Body of pancreas (tissue), 4 donors: ENCODE measurements around the gene PARP8. TPM values are rescaled to one million over a fixed set of nuclear protein-coding genes. Genes with fewer than 3 reads are reported as not detected.

Experiments used
- ATAC-seq: fragments of 150-250 bp; one replicate; pipeline ENCODE4 v1.9.1; 2016
- DNase-seq, 4 donors: peaks; one replicate each; pipeline ENCODE4 v3.0.0-alpha.2; 2019
- H3K27ac ChIP-seq, 4 donors: fragments of 200-600 bp; sonication (generic); 1 replicate in 3 of 4; 2 replicates in 1 of 4; pipeline versions ENCODE4 v1.5.1 to v1.6.1; 2016 to 2019; ENCODE audit warnings: mild to moderate bottlenecking in 1 of 4, mixed read lengths in 1 of 4, moderate library complexity in 1 of 4
- H3K27me3 ChIP-seq, 2 donors: fragments of 200-600 bp; sonication (generic); one replicate each; pipeline ENCODE4 v1.6.0; 2016; ENCODE audit warnings: mild to moderate bottlenecking in 1 of 2
- H3K36me3 ChIP-seq, 2 donors: fragments of 200-600 bp; sonication (generic); replicated peaks in 1 of 2; 2 replicates each; pipeline ENCODE4 v1.5.1; 2016; ENCODE audit warnings: low read depth in 2 of 2; ENCODE audit not compliant: insufficient read depth in 1 of 2
- H3K4me1 ChIP-seq: fragments of 200-600 bp; sonication (generic); one replicate; pipeline ENCODE4 v1.6.0; 2016
- H3K4me3 ChIP-seq, 2 donors: fragments of 200-600 bp; sonication (generic); 1 replicate in 1 of 2; 2 replicates in 1 of 2; pipeline ENCODE4 v1.5.1; 2016 to 2019
- H3K9me3 ChIP-seq, 3 donors: fragments of 200-600 bp; sonication (generic); 1 replicate in 2 of 3; 2 replicates in 1 of 3; pipeline ENCODE4 v1.5.1; 2016
- POLR2A ChIP-seq, 3 donors: fragments of 450-650 bp; IDR thresholded peaks; one replicate each; pipeline ENCODE4 v1.6.1; 2016; ENCODE audit warnings: antibody characterized with exemption in 3 of 3, mild to moderate bottlenecking in 2 of 3
- WGBS, 2 donors: methylation state at CpG; one replicate each; pipeline ENCODE4 v1.1.5; 2017; 5-methylcytosine and 5-hydroxymethylcytosine counted together
- intact Hi-C: fragments of 100-400 bp; cut with DNase I; formaldehyde crosslinking; loops from one replicate; pipeline ENCODE4 v1.15.1; 2023
- total RNA-seq, 2 donors: library from RNA; depleted of rRNA; stranded (reverse); fragments of >200 nt; gene quantifications; one replicate each; pipeline ENCODE4 v1.1.0, GENCODE V29; 2016
- TF ChIP-seq, protein P1 (sequence below), 7 experiments: fragments of 450-650 bp in 4 of 7; fragments of 200-600 bp in 3 of 7; sonication (generic) in 3 of 7; IDR thresholded peaks; one replicate each; pipeline ENCODE4 v1.5.1; 2016 to 2019; ENCODE audit warnings: antibody characterized with exemption in 7 of 7

PARP8 gene
- total RNA-seq, 2 donors from 2014 or later = 13.5 to 17.9 TPM

DNA sequence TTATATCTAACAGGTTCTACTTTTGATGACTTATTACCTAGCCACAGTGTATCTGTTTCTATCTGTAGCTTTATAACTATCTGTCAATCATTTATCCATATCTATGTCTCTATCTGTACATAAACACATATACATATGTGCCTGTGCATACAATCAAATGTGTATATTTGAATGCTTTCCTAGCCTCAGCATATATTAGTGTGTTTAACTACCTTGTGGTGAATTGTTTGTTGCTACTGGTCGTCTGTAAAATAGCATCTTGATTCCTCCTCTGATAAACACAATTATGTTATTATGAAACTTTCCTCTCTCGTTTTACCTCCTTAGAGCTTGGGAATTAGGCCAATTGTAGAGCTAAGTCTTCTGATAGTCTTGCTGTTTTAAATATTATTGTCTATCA is 44.4 kb downstream of the PARP8 start:
- peak overlapping the region in 3 of 4 donors; percentile 22 to 54 (median 51) for H3K27ac ChIP-seq
- intact Hi-C loops = no loop called here
- H3K4me3 ChIP-seq = no peak overlapping the region
- 8 to 9% methylated on average over 2 of the region's 2 CpGs for WGBS, 2 donors
- no peak for ATAC-seq
- no peaks in the 10 kb centered on the region for H3K27me3 ChIP-seq
- no peak for TF ChIP-seq POLR2A (IDR thresholded peaks at IDR 0.05)
- TF ChIP-seq, protein P1, sequence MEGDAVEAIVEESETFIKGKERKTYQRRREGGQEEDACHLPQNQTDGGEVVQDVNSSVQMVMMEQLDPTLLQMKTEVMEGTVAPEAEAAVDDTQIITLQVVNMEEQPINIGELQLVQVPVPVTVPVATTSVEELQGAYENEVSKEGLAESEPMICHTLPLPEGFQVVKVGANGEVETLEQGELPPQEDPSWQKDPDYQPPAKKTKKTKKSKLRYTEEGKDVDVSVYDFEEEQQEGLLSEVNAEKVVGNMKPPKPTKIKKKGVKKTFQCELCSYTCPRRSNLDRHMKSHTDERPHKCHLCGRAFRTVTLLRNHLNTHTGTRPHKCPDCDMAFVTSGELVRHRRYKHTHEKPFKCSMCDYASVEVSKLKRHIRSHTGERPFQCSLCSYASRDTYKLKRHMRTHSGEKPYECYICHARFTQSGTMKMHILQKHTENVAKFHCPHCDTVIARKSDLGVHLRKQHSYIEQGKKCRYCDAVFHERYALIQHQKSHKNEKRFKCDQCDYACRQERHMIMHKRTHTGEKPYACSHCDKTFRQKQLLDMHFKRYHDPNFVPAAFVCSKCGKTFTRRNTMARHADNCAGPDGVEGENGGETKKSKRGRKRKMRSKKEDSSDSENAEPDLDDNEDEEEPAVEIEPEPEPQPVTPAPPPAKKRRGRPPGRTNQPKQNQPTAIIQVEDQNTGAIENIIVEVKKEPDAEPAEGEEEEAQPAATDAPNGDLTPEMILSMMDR (IDR thresholded peaks at IDR 0.05) = no peak
- H3K36me3 ChIP-seq = no peaks in the 10 kb centered on the region
- DNase-seq = no peak
- peaks cover 13% of the 10 kb centered on the region for H3K4me1 ChIP-seq
- H3K9me3 ChIP-seq = no peaks in the 10 kb centered on the region

DNA sequence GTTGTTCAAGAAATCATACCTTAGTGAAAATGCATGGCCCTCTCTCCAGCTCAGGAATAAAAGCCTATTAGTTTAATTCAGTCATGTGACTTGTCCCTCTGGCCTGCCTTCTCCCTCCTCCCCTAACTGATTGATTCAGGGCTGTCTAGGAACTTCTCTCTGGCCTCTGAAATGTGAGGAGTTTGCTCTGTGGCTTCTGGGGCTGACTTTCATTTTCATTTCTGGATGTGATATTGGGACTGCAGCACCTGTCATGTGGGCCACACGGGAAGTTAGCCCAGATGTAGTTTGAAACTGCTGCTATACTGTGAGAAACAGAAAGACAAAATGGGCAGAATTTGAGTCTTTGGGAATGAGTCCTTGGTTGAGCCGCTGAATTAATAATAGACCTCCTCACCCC is 44.8 kb downstream of the PARP8 start:
- Histone ChIP-seq H3K4me3 (no peak overlapping the region), H3K27ac (peak overlapping the region in 3 of 4 donors; percentile 22 to 54 (median 51)), H3K9me3 (no peaks in the 10 kb centered on the region), H3K4me1 (peaks cover 13% of the 10 kb centered on the region), H3K27me3 (no peaks in the 10 kb centered on the region), H3K36me3 (no peaks in the 10 kb centered on the region)
- intact Hi-C loops = no loop called here
- no peak for TF ChIP-seq POLR2A (IDR thresholded peaks at IDR 0.05)
- TF ChIP-seq, protein P1 (IDR thresholded peaks at IDR 0.05) = no peak
- DNase-seq (peak; percentile 15 to 60 (median 35)), ATAC-seq (peak; percentile 85)
- WGBS, 2 donors = 14 to 27% methylated on average over 2 of the region's 2 CpGs

DNA sequence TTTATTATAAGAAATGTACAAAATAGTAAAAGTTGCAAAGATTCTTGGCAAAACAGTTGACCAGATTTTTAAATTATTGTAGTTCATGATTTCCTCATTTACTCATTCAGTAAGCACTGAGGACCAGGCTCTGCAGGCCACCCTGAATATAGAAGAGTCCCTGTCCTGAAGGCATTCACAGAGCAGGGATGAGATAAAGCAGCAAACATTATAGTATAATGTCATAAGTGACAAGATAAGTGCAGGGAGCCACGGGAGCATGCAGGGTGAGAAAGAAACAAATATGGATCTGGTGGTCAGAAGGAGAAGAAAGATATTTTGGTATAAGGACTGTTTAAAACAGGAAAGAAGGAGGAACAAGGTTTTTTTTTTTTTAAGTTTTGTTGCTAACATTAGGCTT is 46.0 kb downstream of the PARP8 start:
- Histone ChIP-seq H3K36me3 (no peaks in the 10 kb centered on the region), H3K27me3 (no peaks in the 10 kb centered on the region), H3K9me3 (no peaks in the 10 kb centered on the region), H3K27ac (no peak overlapping the region), H3K4me1 (peaks cover 13% of the 10 kb centered on the region), H3K4me3 (no peak overlapping the region)
- intact Hi-C loops = no loop called here
- 35 to 58% methylated on average over 1 of the region's 1 CpG for WGBS, 2 donors
- DNase-seq = no peak
- TF ChIP-seq POLR2A (IDR thresholded peaks at IDR 0.05) = no peak
- TF ChIP-seq, protein P1 (IDR thresholded peaks at IDR 0.05) = no peak
- no peak for ATAC-seq

DNA sequence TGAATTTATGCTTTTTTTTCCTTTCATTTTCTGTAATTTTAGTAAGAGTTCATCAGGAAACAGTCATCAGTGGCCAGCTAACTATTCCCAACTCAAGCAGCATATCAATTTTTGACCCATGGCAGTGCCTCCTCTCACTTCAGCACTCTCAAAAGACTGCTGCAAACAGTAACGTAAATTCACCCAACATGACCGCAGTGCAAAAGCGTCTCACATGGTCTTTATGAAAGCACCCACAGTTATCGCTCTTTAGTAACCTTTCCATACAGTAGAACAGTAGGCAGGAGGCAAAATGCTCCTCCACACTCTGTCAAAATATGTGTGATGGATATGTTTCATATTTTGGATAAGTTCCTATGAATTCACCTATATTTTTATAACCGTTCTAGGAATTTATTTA is 48.6 kb downstream of the PARP8 start:
- H3K4me3 ChIP-seq = no peak overlapping the region
- no peaks in the 10 kb centered on the region for H3K27me3 ChIP-seq
- no peak overlapping the region for H3K27ac ChIP-seq
- no peaks in the 10 kb centered on the region for H3K36me3 ChIP-seq
- 91 to 95% methylated on average over 5 of the region's 5 CpGs for WGBS, 2 donors
- intact Hi-C loops = no loop called here
- DNase-seq (no peak), ATAC-seq (no peak)
- TF ChIP-seq POLR2A (IDR thresholded peaks at IDR 0.05) = no peak
- TF ChIP-seq, protein P1 (IDR thresholded peaks at IDR 0.05) = no peak
- H3K9me3 ChIP-seq = no peaks in the 10 kb centered on the region
- H3K4me1 ChIP-seq = peaks cover 13% of the 10 kb centered on the region

DNA sequence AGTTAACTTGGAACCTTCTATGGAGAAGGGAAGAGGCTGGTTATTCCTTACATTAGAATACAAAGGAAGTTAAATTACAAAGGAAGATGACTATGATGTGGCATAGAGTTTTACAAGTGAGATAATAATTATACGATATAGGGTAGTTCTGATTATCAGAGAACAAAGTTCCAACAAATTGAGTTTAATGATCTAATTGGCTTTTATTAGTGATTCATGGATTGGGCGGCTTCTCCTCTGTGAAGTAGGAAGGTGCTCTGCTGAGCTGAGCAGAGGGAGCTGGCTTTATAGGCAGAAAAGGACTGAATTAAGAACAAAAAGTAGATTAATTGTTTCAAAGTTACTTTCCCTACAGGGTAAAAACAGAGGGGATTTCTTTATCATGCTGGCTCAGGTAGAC is 49.7 kb downstream of the PARP8 start:
- WGBS, 2 donors = 94 to 95% methylated on average over 2 of the region's 2 CpGs
- Histone ChIP-seq H3K36me3 (no peaks in the 10 kb centered on the region), H3K4me1 (peaks cover 8% of the 10 kb centered on the region), H3K9me3 (no peaks in the 10 kb centered on the region), H3K4me3 (no peak overlapping the region), H3K27me3 (no peaks in the 10 kb centered on the region), H3K27ac (no peak overlapping the region)
- intact Hi-C loops = no loop called here
- ATAC-seq (no peak), DNase-seq (no peak)
- TF ChIP-seq, protein P1 (IDR thresholded peaks at IDR 0.05) = no peak
- TF ChIP-seq POLR2A (IDR thresholded peaks at IDR 0.05) = no peak
